Tongue (tissue), 2 donors: ENCODE results near the gene LDLRAD4. TPM values are rescaled to one million over a fixed set of nuclear protein-coding genes. Genes with fewer than 3 reads are reported as not detected.
"Not testable (repeated sequence)": the region's sequence is repeated elsewhere in the genome, so short reads cannot be mapped to it uniquely, and the experiment has no call there.

ENCODE experiments used
- DNase-seq: peaks from one replicate; pipeline ENCODE4 v3.0.0-alpha.2; 2015
- total RNA-seq: library from RNA; depleted of rRNA; stranded (reverse); fragments of >200 nt; gene quantifications from one replicate; pipeline ENCODE4 v1.2.3, GENCODE V29; 2014

The LDLRAD4 gene
- total RNA-seq, 1 donor from 2014 or later = 36.7 TPM

GRCh38 chr18:13247506-13247905, 28.9 kb downstream of the LDLRAD4 start:
- DNase-seq = no peak

- DNase-seq = no peak
These were observed 34.3 kb downstream of the LDLRAD4 start for GRCh38 chr18:13252686-13253410.

GRCh38 chr18:13253786-13254688, 35.5 kb downstream of the LDLRAD4 start:
- DNase-seq = no peak

GRCh38 chr18:13254971-13255927, 36.7 kb downstream of the LDLRAD4 start:
- DNase-seq = no peak

GRCh38 chr18:13256444-13257305, 38.1 kb downstream of the LDLRAD4 start:
- no peak for DNase-seq

GRCh38 chr18:13257361-13257980, 38.9 kb downstream of the LDLRAD4 start:
- no peak for DNase-seq

GRCh38 chr18:13258921-13259320, 40.4 kb downstream of the LDLRAD4 start:
- DNase-seq = no peak

- no peak for DNase-seq
These were observed 41.1 kb downstream of the LDLRAD4 start for GRCh38 chr18:13259701-13260100.

GRCh38 chr18:13260197-13260934, 41.8 kb downstream of the LDLRAD4 start:
- no peak for DNase-seq

- DNase-seq = no peak
These were observed 42.5 kb downstream of the LDLRAD4 start for GRCh38 chr18:13260935-13261640.

- DNase-seq = no peak
These were observed 43.2 kb downstream of the LDLRAD4 start for GRCh38 chr18:13261661-13262357.

GRCh38 chr18:13262358-13262680, 43.8 kb downstream of the LDLRAD4 start:
- not testable (repeated sequence) for DNase-seq

GRCh38 chr18:13262839-13263691, 44.5 kb downstream of the LDLRAD4 start:
- DNase-seq = no peak

- peak; percentile 84 for DNase-seq
These were observed 45.8 kb downstream of the LDLRAD4 start for GRCh38 chr18:13264091-13265007.

- no peak for DNase-seq
These were observed 46.7 kb downstream of the LDLRAD4 start for GRCh38 chr18:13265008-13265910.

GRCh38 chr18:13265911-13266217, 47.3 kb downstream of the LDLRAD4 start:
- no peak for DNase-seq
